ENCODE data around the gene FANCC. TPM values are rescaled to one million over a fixed set of nuclear protein-coding genes. Genes with fewer than 3 reads are reported as not detected.

The FANCC gene
- total RNA-seq, 2 experiments from 2014 or later: 5.7 to 6.3 TPM

GRCh38 chr9:95055334-95055850 lies 262.1 kb downstream of the FANCC start:
- CTCF ChIA-PET: no interaction called here
- H3K4me1 Mint-ChIP-seq (ENCODE audit: low read depth): no peaks in the 10 kb centered on the region
- POLR2A ChIA-PET: no interaction called here

GRCh38 chr9:95053611-95054570 lies 263.6 kb downstream of the FANCC start:
- Histone ChIP-seq H3K4me1 (ENCODE audit: insufficient read depth, low read length) (peaks cover 1% of the 10 kb centered on the region), H3K27me3 (ENCODE audit: control insufficient read depth in 1 of 2, insufficient read depth in 2 of 2, low read length in 2 of 2) (peaks cover 2 to 20% of the 10 kb centered on the region in 2 experiments), H3K4me3 (ENCODE audit: low read length) (no peak overlapping the region), H3K9me3 (ENCODE audit: control insufficient read depth in 1 of 2, insufficient read depth in 1 of 2, low read length in 2 of 2) (no peaks in the 10 kb centered on the region), H3K36me3 (ENCODE audit: insufficient read depth, low read length) (no peaks in the 10 kb centered on the region), H3K27ac (ENCODE audit: low read depth in 1 of 2, low read length in 2 of 2) (no peak overlapping the region)
- no peak overlapping the region for H3K4me3 Mint-ChIP-seq
- DNase-seq: no peak
- no peak for ATAC-seq (ENCODE audit: poor library complexity)
- ChIA-PET POLR2A (no interaction called here), CTCF (no interaction called here)
- intact Hi-C loops (cut with DNase I, micrococcal nuclease): no loop called here
- H3K9me3 Mint-ChIP-seq: no peaks in the 10 kb centered on the region
- no peak for TF ChIP-seq CTCF (IDR thresholded peaks at IDR 0.05)
- no peak overlapping the region for H3K27ac Mint-ChIP-seq
- H3K27me3 Mint-ChIP-seq: peaks cover 24% of the 10 kb centered on the region
- no peaks in the 10 kb centered on the region for H3K36me3 Mint-ChIP-seq (ENCODE audit: low read depth)
- H3K4me1 Mint-ChIP-seq (ENCODE audit: low read depth): peaks cover 3% of the 10 kb centered on the region

More at GRCh38 chr9:95055334-95055850, 262.1 kb downstream of the FANCC start:
- Mint-ChIP-seq H3K36me3 (ENCODE audit: low read depth) (no peaks in the 10 kb centered on the region), H3K27ac (no peak overlapping the region), H3K27me3 (peaks cover 10% of the 10 kb centered on the region), H3K9me3 (no peaks in the 10 kb centered on the region), H3K4me3 (no peak overlapping the region)
- no peaks in the 10 kb centered on the region for H3K4me1 ChIP-seq (ENCODE audit: insufficient read depth, low read length)
- H3K36me3 ChIP-seq (ENCODE audit: insufficient read depth, low read length): no peaks in the 10 kb centered on the region
- H3K27ac ChIP-seq (ENCODE audit: low read depth in 1 of 2, low read length in 2 of 2): no peak overlapping the region
- DNase-seq (no peak), ATAC-seq (ENCODE audit: poor library complexity) (no peak)
- intact Hi-C loops (cut with DNase I, micrococcal nuclease): no loop called here
- no peak overlapping the region for H3K4me3 ChIP-seq (ENCODE audit: low read length)
- TF ChIP-seq CTCF (IDR thresholded peaks at IDR 0.05): no peak
- peaks cover 0 to 4% of the 10 kb centered on the region in 2 experiments for H3K27me3 ChIP-seq (ENCODE audit: control insufficient read depth in 1 of 2, insufficient read depth in 2 of 2, low read length in 2 of 2)
- no peaks in the 10 kb centered on the region for H3K9me3 ChIP-seq (ENCODE audit: control insufficient read depth in 1 of 2, insufficient read depth in 1 of 2, low read length in 2 of 2)

- intact Hi-C loops (cut with DNase I, micrococcal nuclease): no loop called here
- H3K36me3 Mint-ChIP-seq (ENCODE audit: low read depth): no peaks in the 10 kb centered on the region
- peaks cover 10% of the 10 kb centered on the region for H3K4me1 Mint-ChIP-seq (ENCODE audit: low read depth)
- Histone ChIP-seq H3K27me3 (ENCODE audit: control insufficient read depth in 1 of 2, insufficient read depth in 2 of 2, low read length in 2 of 2) (peaks cover 7 to 25% of the 10 kb centered on the region in 2 experiments), H3K4me1 (ENCODE audit: insufficient read depth, low read length) (peaks cover 6% of the 10 kb centered on the region), H3K36me3 (ENCODE audit: insufficient read depth, low read length) (no peaks in the 10 kb centered on the region), H3K27ac (ENCODE audit: low read depth in 1 of 2, low read length in 2 of 2) (no peak overlapping the region), H3K4me3 (ENCODE audit: low read length) (no peak overlapping the region), H3K9me3 (ENCODE audit: control insufficient read depth in 1 of 2, insufficient read depth in 1 of 2, low read length in 2 of 2) (no peaks in the 10 kb centered on the region)
- ChIA-PET POLR2A (interaction anchor here (1.4 kb wide), 1 partner anchor 324 kb away, joined by 4 read pairs; the partner anchor contains the start of gene AOPEP), CTCF (no interaction called here)
- H3K27me3 Mint-ChIP-seq: peaks cover 39% of the 10 kb centered on the region
- TF ChIP-seq CTCF (IDR thresholded peaks at IDR 0.05): no peak
- DNase-seq (no peak), ATAC-seq (ENCODE audit: poor library complexity) (no peak)
- no peaks in the 10 kb centered on the region for H3K9me3 Mint-ChIP-seq
- H3K4me3 Mint-ChIP-seq: no peak overlapping the region
- no peak overlapping the region for H3K27ac Mint-ChIP-seq
Measured at GRCh38 chr9:95049761-95050160, 267.7 kb downstream of the FANCC start.

Small RNA genes within 50 kb of the gene (microRNA-seq; reads per million reads assigned to microRNA genes)
- gene MIR23B (ENCODE audit: borderline microRNAs expressed, borderline replicate concordance) (1,060 reads per million, percentile 86 among the genes with 10 or more reads in this experiment), gene MIR24-1 (ENCODE audit: borderline microRNAs expressed, borderline replicate concordance) (not detected), gene MIR27B (ENCODE audit: borderline microRNAs expressed, borderline replicate concordance) (589 reads per million, percentile 81 among the genes with 10 or more reads in this experiment), gene MIR3074 (ENCODE audit: borderline microRNAs expressed, borderline replicate concordance) (not detected), gene MIR6081 (ENCODE audit: borderline microRNAs expressed, borderline replicate concordance) (not detected)

Other genes with a start within 250 kb of the FANCC start
- 10 to 100 TPM; 15.8 to 17.0 TPM for gene PTCH1, start 199.3 kb upstream of the FANCC start, total RNA-seq